Activated T-helper 2 cell treated with anti-CD3 and anti-CD28 coated beads, Interferon-gamma antibody, Interleukin-2, Interleukin-4, amounts not matched to agents 10 μg/mL and 5 μg/mL and 100 μg/mL, durations not matched to agents 14 hours and 24 hours and 36 hours (primary cell): ENCODE measurements around the gene CDK5R1. TPM values are rescaled to one million over a fixed set of nuclear protein-coding genes. Genes with fewer than 3 reads are reported as not detected.

Source experiments
- DNase-seq: peaks from one replicate; pipeline ENCODE4 v3.0.0; 2021; ENCODE audit warnings: low spot score
- H3K27ac Mint-ChIP-seq: one replicate; pipeline ENCODE4 v1.8.0; 2021; ENCODE audit warnings: mixed read lengths
- H3K27me3 Mint-ChIP-seq: one replicate; pipeline ENCODE4 v1.8.0; 2021; ENCODE audit warnings: low read depth, mixed read lengths
- H3K36me3 Mint-ChIP-seq: one replicate; pipeline ENCODE4 v1.8.0; 2021; ENCODE audit warnings: low read depth, mixed read lengths
- H3K4me1 Mint-ChIP-seq: one replicate; pipeline ENCODE4 v1.8.0; 2021; ENCODE audit warnings: low read depth, mixed read lengths
- H3K4me3 Mint-ChIP-seq: one replicate; pipeline ENCODE4 v1.8.0; 2021; ENCODE audit warnings: low read depth, mild to moderate bottlenecking, moderate library complexity, mixed read lengths
- H3K9me3 Mint-ChIP-seq: one replicate; pipeline ENCODE4 v1.8.0; 2021; ENCODE audit warnings: mixed read lengths
- intact Hi-C: fragments of 100-400 bp; cut with micrococcal nuclease; formaldehyde crosslinking; loops from one replicate; pipeline ENCODE4 v1.15.1; 2023
- total RNA-seq: library from RNA; stranded (reverse); gene quantifications from 2 replicates; pipeline ENCODE4 v1.2.3, GENCODE V29; 2022

Gene CDK5R1
- total RNA-seq, 1 donor from 2014 or later: 10.8 TPM

GRCh38 chr17:32489320-32490100, 2.7 kb downstream of the CDK5R1 start:
- no peaks in the 10 kb centered on the region for H3K27me3 Mint-ChIP-seq
- intact Hi-C loops: loop anchor here (5.0 to 10.0 kb wide), 3 partner anchors 65 to 268 kb away; partner anchors contain the start of gene ZNF207
- H3K4me1 Mint-ChIP-seq: peaks cover 50% of the 10 kb centered on the region
- peaks cover 39% of the 10 kb centered on the region for H3K36me3 Mint-ChIP-seq
- no peak for DNase-seq
- H3K9me3 Mint-ChIP-seq: no peaks in the 10 kb centered on the region
- H3K27ac Mint-ChIP-seq: no peak overlapping the region
- peak overlapping the region; percentile 92 for H3K4me3 Mint-ChIP-seq

GRCh38 chr17:32490101-32490482, 3.3 kb downstream of the CDK5R1 start:
- peak overlapping the region; percentile 92 for H3K4me3 Mint-ChIP-seq
- no peaks in the 10 kb centered on the region for H3K27me3 Mint-ChIP-seq
- peaks cover 50% of the 10 kb centered on the region for H3K4me1 Mint-ChIP-seq
- intact Hi-C loops: no loop called here
- H3K27ac Mint-ChIP-seq: no peak overlapping the region
- no peaks in the 10 kb centered on the region for H3K9me3 Mint-ChIP-seq
- no peak for DNase-seq
- H3K36me3 Mint-ChIP-seq: peaks cover 39% of the 10 kb centered on the region

- Mint-ChIP-seq H3K4me1 (peaks cover 48% of the 10 kb centered on the region), H3K4me3 (peak overlapping the region; percentile 50), H3K27ac (peak overlapping the region; percentile 60), H3K9me3 (no peaks in the 10 kb centered on the region), H3K27me3 (no peaks in the 10 kb centered on the region), H3K36me3 (peaks cover 35% of the 10 kb centered on the region)
- intact Hi-C loops: loop anchor here (2.0 kb wide), 1 partner anchor 25 kb away; no protein-coding TSS in a partner anchor
- no peak for DNase-seq
Observed at GRCh38 chr17:32491371-32492263, 4.8 kb downstream of the CDK5R1 start.

- H3K9me3 Mint-ChIP-seq: no peaks in the 10 kb centered on the region
- intact Hi-C loops: loop anchor here (2.0 kb wide), 1 partner anchor 25 kb away; no protein-coding TSS in a partner anchor
- peak overlapping the region; percentile 60 for H3K27ac Mint-ChIP-seq
- H3K4me3 Mint-ChIP-seq: peak overlapping the region; percentile 50
- DNase-seq: no peak
- peaks cover 35% of the 10 kb centered on the region for H3K36me3 Mint-ChIP-seq
- no peaks in the 10 kb centered on the region for H3K27me3 Mint-ChIP-seq
- H3K4me1 Mint-ChIP-seq: peaks cover 48% of the 10 kb centered on the region
Observed at GRCh38 chr17:32492264-32492589, 5.4 kb downstream of the CDK5R1 start.

GRCh38 chr17:32492648-32493289, 6.0 kb downstream of the CDK5R1 start:
- no peak overlapping the region for H3K4me3 Mint-ChIP-seq
- H3K4me1 Mint-ChIP-seq: peaks cover 45% of the 10 kb centered on the region
- intact Hi-C loops: loop anchor here (2.0 kb wide), 1 partner anchor 24 kb away; no protein-coding TSS in a partner anchor
- peak overlapping the region; percentile 58 for H3K27ac Mint-ChIP-seq
- no peaks in the 10 kb centered on the region for H3K27me3 Mint-ChIP-seq
- peaks cover 32% of the 10 kb centered on the region for H3K36me3 Mint-ChIP-seq
- H3K9me3 Mint-ChIP-seq: no peaks in the 10 kb centered on the region
- DNase-seq: no peak

- H3K27me3 Mint-ChIP-seq: no peaks in the 10 kb centered on the region
- H3K27ac Mint-ChIP-seq: no peak overlapping the region
- DNase-seq: no peak
- H3K9me3 Mint-ChIP-seq: no peaks in the 10 kb centered on the region
- H3K4me1 Mint-ChIP-seq: peaks cover 41% of the 10 kb centered on the region
- H3K36me3 Mint-ChIP-seq: peaks cover 24% of the 10 kb centered on the region
- intact Hi-C loops: loop anchor here (2.0 kb wide), 1 partner anchor 23 kb away; no protein-coding TSS in a partner anchor
- no peak overlapping the region for H3K4me3 Mint-ChIP-seq
Observed at GRCh38 chr17:32493571-32493970, 6.8 kb downstream of the CDK5R1 start.

GRCh38 chr17:32493976-32494513, 7.3 kb downstream of the CDK5R1 start:
- DNase-seq: no peak
- Mint-ChIP-seq H3K27me3 (no peaks in the 10 kb centered on the region), H3K9me3 (no peaks in the 10 kb centered on the region), H3K4me3 (no peak overlapping the region), H3K27ac (no peak overlapping the region), H3K36me3 (peaks cover 19% of the 10 kb centered on the region), H3K4me1 (peaks cover 37% of the 10 kb centered on the region)
- intact Hi-C loops: loop anchor here (2.0 kb wide), 1 partner anchor 23 kb away; no protein-coding TSS in a partner anchor

- Mint-ChIP-seq H3K4me1 (peaks cover 30% of the 10 kb centered on the region), H3K36me3 (peaks cover 11% of the 10 kb centered on the region), H3K9me3 (no peaks in the 10 kb centered on the region), H3K4me3 (no peak overlapping the region), H3K27ac (no peak overlapping the region), H3K27me3 (no peaks in the 10 kb centered on the region)
- no peak for DNase-seq
- intact Hi-C loops: no loop called here
Observed at GRCh38 chr17:32494621-32495358, 8.0 kb downstream of the CDK5R1 start.

GRCh38 chr17:32495359-32496231, 8.8 kb downstream of the CDK5R1 start:
- H3K4me1 Mint-ChIP-seq: peaks cover 24% of the 10 kb centered on the region
- peaks cover 5% of the 10 kb centered on the region for H3K36me3 Mint-ChIP-seq
- DNase-seq: no peak
- intact Hi-C loops: no loop called here
- H3K4me3 Mint-ChIP-seq: no peak overlapping the region
- no peaks in the 10 kb centered on the region for H3K9me3 Mint-ChIP-seq
- no peak overlapping the region for H3K27ac Mint-ChIP-seq
- H3K27me3 Mint-ChIP-seq: no peaks in the 10 kb centered on the region

GRCh38 chr17:32496395-32497073, 9.7 kb downstream of the CDK5R1 start:
- intact Hi-C loops: no loop called here
- Mint-ChIP-seq H3K27me3 (no peaks in the 10 kb centered on the region), H3K4me1 (peaks cover 21% of the 10 kb centered on the region), H3K9me3 (no peaks in the 10 kb centered on the region), H3K36me3 (peaks cover under 1% of the 10 kb centered on the region), H3K4me3 (no peak overlapping the region), H3K27ac (no peak overlapping the region)
- DNase-seq: no peak
